HUES6 (cell line): ENCODE data around the gene UPK3B.
A peak's percentile ranks its signal among the peaks of the same experiment; 100 is the strongest.
"Not testable (repeated sequence)": the region's sequence is repeated elsewhere in the genome, so short reads cannot be mapped to it uniquely, and the experiment has no call there.

Experiments used
- H3K27ac ChIP-seq: 2 replicates; pipeline ENCODE4 v1.7.0; 2013; ENCODE audit warnings: low read depth, mild to moderate bottlenecking, low read length, inconsistent platforms
- H3K27me3 ChIP-seq: 2 replicates; pipeline ENCODE4 v1.6.1; 2013; ENCODE audit warnings: low read length; ENCODE audit not compliant: control insufficient read depth, insufficient read depth
- H3K36me3 ChIP-seq: 2 replicates; pipeline ENCODE4 v1.6.1; 2013; ENCODE audit warnings: low read length; ENCODE audit not compliant: control insufficient read depth, insufficient read depth
- H3K4me1 ChIP-seq: 2 replicates; pipeline ENCODE4 v1.6.1; 2013; ENCODE audit warnings: low read length; ENCODE audit not compliant: control insufficient read depth, insufficient read depth
- H3K4me3 ChIP-seq: 2 replicates; pipeline ENCODE4 v1.5.1; 2013; ENCODE audit warnings: low read depth, low read length
- H3K9ac ChIP-seq: one replicate; pipeline ENCODE4 v1.6.1; 2013; ENCODE audit warnings: mild to moderate bottlenecking, low read length
- H3K9me3 ChIP-seq: 2 replicates; pipeline ENCODE4 v1.6.1; 2013; ENCODE audit warnings: low read depth, low read length; ENCODE audit not compliant: control insufficient read depth, insufficient read depth

The UPK3B gene

DNA sequence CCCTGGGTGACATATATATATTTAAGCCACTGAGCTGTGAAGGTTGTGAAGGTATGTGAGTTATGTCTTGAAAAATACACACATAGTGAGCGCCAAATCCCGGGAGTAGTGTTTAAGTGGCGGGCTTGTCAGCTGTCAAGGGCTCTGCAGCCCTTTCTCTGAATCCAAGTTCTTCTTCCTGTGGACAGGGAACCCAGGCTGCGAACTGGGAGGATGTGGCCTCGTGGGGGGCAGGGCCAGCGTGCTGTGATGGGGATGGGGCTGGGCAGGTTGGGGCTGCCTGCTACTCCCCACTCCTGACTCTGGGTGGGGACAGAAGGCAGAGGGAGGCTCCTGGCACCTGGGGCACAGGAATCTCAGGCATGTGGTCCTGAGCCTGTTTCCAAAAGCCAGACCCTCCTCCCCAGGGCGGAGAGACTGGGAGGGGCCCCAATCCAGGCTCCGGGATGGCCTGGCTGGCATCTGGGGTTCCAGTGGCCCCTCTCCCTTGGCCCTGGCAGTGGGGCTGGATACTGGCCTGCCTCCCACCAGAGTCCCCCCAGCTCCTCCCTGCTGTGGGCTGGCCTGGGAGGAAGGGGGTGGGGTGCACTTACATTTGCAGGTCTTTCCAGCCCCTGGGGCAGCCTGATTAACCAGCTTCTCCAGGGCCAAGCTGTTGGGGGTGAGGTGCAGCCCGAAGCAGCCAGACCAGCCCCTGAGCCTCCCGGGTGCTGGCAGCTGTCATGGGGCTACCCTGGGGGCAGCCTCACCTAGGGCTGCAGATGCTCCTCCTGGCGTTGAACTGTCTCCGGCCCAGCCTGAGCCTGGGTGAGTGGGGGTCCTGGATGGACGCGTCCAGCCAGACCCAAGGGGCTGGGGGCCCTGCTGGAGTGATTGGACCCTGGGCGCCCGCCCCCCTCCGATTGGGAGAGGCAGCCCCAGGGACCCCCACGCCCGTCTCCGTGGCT, at the start of gene UPK3B:
TSS of gene UPK3B (plus strand) at position 622 of the 947 bp plus-strand sequence. CDS start at position 723, 101 bp downstream.
- Histone ChIP-seq H3K4me1 (peaks cover 17% of the 10 kb centered on the region), H3K27ac (no peak within 1 kb of the TSS), H3K27me3 (no peaks in the 10 kb centered on the region)

DNA sequence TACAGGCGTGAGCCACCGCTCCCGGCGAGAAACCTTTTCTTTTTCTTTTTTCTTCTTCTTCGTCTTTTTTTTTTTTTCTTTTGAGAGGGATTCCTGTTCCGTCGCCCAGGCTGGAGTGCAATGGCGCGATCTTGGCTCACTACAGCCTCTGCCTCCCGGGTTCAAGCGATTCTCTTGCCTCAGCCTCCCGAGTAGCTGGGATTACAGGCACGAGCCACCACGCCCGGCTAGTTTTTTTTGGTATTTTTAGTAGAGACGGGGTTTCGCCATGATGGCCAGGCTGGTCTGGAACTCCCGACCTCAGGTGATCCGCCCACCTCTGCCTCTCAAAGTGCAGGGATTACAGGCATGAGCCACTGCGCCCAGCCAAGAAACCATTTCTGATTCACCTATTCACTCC, 49.6 kb upstream of the UPK3B start:
- not testable (repeated sequence) for H3K4me3 ChIP-seq, H3K4me1 ChIP-seq, H3K9me3 ChIP-seq

More for the DNA sequence above, at the start of gene UPK3B:
- peaks cover 14% of the 10 kb centered on the region for H3K36me3 ChIP-seq
- no peaks in the 10 kb centered on the region for H3K9me3 ChIP-seq
- no peak within 1 kb of the TSS for H3K4me3 ChIP-seq
- H3K9ac ChIP-seq = no peak within 1 kb of the TSS

DNA sequence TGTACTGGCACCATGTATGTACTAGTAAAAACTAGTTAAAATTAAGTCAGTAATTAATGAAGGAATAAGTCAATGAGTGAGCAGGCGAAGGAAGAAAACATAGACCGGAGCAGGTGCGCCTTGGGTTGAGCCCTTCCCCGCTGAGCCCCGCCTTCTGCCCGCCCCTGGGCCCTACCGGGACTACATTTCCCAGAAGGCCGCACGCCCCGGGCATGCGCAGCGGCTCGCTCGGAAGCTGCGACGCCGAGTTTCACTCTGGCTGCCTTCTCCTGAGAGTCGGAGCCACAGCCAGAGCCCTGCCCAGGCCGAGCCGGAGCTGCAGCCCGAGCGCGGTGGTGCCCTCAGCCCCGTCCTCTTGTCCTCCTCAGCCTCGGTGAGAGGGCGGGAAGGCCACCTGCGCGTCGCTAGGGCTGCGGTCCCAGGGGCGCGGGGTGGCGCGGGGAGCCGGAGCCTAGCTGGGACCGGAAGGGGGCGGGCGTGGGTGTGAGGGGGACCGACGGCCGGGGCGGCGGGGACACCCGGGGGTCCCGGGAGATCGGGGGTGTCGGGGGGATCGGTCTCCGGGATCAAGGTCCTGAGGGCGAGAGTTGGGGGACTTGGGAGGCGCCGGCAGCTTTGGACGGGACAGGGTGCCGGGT, 48.8 kb upstream of the UPK3B start, which contains the start of gene DTX2:
TSS of gene DTX2 (plus strand) at position 246 of the 638 bp plus-strand sequence. CDS start 18,801 bp downstream, outside the sequence.
- H3K36me3 ChIP-seq, H3K27me3 ChIP-seq, H3K27ac ChIP-seq, H3K4me1 ChIP-seq, H3K9me3 ChIP-seq: not testable (repeated sequence)
- peak within 1 kb of the TSS; percentile 57 for H3K4me3 ChIP-seq
- H3K9ac ChIP-seq = peak within 1 kb of the TSS; percentile 39

More for the DNA sequence above, 49.6 kb upstream of the UPK3B start:
- H3K27me3 ChIP-seq, H3K36me3 ChIP-seq, H3K9ac ChIP-seq, H3K27ac ChIP-seq: not testable (repeated sequence)

DNA sequence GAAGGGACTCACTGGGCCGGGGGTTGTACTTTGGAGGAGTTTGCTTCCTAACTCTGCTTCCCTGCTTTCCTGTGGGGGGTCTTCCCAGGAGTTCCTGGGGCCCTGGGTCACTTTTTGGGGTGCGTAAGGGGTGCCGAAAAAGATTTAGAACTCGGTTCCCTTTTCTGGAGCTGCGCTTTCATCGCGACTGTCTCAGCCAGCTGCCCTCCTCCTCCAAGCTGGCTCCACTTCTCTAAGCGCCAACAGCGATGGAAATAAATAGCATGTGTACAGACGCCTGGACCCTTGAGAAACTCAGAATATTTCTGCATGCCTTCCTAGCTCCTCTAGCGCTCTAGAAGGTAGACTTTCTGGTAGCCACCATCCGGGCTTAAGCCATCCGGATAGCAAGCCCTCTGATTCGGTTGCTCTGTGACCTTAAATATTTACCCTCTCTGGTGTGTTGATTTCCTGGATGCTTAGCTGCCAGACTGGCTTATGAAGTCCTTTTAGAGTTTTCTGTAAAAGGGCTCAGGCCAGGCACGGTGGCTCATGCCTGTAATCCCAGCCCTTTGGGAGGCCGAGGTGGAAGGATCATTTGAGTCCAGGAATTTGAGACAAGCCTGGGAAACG, 48.0 kb upstream of the UPK3B start:
- not testable (repeated sequence) for H3K27me3 ChIP-seq, H3K27ac ChIP-seq, H3K9me3 ChIP-seq, H3K4me3 ChIP-seq, H3K4me1 ChIP-seq, H3K36me3 ChIP-seq, H3K9ac ChIP-seq

DNA sequence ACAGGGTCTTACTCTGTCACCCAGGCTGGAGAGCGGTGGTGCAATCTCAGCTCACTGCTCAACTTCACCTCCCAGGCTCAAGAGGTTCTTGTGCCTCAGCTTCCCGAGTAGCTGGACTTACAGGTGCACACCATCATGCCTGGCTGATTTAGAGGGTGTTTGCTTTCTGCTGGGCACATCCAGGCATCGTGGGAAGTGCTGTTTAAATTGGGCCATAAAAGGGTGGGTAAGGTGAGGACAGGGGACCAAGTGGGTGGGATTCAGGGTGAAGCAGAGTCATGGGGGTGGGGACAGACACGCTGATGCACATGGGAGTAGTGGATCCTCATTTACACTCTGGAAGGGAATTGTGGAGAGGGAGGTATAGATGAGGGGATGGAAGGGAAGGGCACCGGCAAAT, 45.4 kb upstream of the UPK3B start:
- not testable (repeated sequence) for H3K36me3 ChIP-seq, H3K27me3 ChIP-seq, H3K4me3 ChIP-seq, H3K4me1 ChIP-seq, H3K27ac ChIP-seq, H3K9ac ChIP-seq, H3K9me3 ChIP-seq

DNA sequence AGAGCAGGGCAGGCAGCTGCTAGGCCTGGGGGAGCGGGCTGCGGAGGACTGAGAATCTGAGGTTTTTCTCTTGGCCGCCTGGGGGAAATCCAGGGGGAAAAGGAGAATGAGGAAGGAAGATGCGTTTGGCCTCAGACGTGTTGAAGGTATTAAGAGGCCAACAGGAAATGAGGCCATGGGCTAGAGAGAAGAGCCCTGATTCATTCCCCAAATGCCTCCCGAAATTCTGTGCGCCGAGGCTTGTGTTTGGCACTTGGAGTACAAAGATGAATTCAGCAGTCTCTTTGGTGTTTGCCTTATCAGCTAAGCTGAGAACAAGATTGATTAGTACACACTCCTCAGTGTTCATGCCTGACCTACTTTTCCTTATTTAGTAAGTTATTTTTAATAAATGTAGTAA, 44.4 kb upstream of the UPK3B start:
- not testable (repeated sequence) for H3K27ac ChIP-seq, H3K9ac ChIP-seq, H3K27me3 ChIP-seq, H3K9me3 ChIP-seq, H3K36me3 ChIP-seq, H3K4me1 ChIP-seq, H3K4me3 ChIP-seq

DNA sequence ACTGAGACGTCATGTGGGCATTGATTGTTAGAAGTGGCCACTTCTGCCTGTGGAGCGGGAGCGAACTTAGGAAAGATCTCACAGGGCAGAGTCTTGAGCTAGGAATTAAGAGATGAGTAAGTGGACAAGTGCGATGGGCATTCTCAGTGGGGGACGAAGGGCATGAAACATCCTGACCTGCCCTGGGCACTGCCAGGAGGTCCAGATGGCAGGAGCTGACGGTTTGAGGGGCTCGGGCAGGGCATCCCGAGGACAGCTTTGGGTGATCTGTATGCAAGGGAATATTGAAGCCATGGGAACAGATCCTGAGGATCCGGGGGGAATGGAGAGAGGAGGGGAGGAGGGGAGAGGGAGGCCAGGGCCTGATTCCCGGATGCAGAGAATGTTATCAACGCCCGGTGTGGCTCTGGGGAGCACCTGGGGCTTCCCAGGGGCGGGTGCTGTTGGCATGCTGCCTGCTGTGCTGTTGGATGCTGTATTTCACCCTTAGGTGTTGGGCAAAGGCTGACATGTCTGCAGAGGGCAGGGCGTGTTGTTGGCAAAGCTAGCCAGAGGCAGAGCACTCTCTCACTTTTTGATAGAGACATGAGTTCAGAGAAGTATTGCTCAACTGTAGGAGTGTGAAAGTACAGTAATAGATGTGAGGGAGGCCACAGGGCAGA, 42.5 kb upstream of the UPK3B start:
- H3K4me3 ChIP-seq, H3K4me1 ChIP-seq, H3K36me3 ChIP-seq, H3K9me3 ChIP-seq, H3K27ac ChIP-seq, H3K27me3 ChIP-seq, H3K9ac ChIP-seq: not testable (repeated sequence)

DNA sequence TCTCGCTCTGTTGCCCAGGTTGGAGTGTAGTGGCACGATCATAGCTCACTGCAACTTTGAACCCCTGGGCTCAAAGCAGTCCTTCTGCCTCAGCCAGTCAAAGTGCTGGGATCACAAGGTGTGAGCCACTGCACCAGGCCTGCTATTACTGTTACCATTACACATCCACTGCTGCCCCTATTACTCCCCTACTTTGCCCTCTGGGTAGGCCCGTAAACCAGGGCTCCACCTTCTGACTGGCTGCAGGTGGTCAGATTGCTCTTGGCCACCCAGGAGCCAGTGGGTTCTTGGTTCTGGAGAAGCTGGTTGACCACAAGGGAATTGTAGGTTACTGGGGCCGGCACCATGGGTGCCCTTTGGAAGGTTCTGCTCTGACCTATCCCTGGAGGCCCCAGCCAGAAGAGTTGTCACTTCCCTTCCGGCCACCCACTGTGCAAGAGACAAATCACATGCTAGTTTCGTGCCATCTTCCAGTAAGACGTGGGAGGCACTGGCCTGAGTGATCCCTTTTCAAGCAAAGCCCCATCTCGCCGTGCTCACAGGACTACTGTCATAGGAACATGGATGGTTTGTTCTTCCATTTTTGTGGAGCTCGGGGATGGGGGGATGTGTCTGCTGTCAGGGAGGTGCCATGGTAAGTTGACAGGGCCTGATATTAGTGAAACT, 38.7 kb upstream of the UPK3B start:
- H3K27ac ChIP-seq, H3K4me1 ChIP-seq, H3K4me3 ChIP-seq, H3K36me3 ChIP-seq, H3K9ac ChIP-seq, H3K27me3 ChIP-seq, H3K9me3 ChIP-seq: not testable (repeated sequence)

DNA sequence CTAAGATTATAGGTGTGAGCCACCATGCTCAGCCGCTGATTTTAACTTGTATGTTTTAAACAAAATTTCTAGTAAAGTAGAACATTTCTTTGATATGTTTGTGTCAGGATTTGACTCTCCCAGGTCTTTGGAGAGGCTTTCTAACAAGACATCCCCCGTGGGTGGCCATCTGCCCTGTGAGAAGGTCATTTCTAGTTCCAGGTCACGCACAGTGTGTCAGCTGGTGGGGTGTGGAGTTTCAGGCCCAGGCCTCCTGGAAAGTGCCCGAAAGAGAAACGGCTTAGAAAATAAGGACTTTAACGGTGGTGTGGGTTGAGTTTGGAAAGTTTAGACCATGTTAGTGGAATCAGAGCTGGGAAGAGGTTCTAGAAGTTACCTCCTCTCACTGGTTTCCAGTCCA, 37.3 kb upstream of the UPK3B start:
- not testable (repeated sequence) for H3K4me3 ChIP-seq, H3K27me3 ChIP-seq, H3K36me3 ChIP-seq, H3K4me1 ChIP-seq, H3K9me3 ChIP-seq, H3K27ac ChIP-seq, H3K9ac ChIP-seq

DNA sequence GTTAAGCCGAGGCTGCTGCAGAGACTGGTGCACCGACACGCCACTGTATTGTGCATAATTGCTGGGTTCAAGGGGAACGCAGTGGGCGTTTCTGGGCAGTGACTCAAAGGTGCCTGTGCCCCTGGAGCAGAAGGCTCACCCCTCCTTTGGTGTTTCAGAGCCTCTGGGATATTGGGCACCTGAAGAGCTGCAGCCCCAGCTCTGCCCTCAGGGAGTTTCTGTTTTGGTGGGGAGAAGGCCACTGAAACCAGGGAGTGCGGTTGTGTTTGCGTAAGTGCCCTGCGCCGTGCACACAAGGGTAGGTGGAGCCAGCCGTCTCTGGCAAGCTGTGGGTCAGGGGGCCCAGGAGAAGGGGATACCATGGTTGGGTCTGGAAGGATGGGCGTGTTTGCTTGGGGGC, 34.1 kb upstream of the UPK3B start:
- H3K27me3 ChIP-seq, H3K27ac ChIP-seq, H3K36me3 ChIP-seq, H3K9me3 ChIP-seq, H3K4me3 ChIP-seq, H3K9ac ChIP-seq, H3K4me1 ChIP-seq: not testable (repeated sequence)
